Loucy (cell line): ENCODE results near the gene ZNRF3.

ENCODE experiments used
- H2AFZ ChIP-seq: fragments of 200-600 bp; sonication (generic); 2 replicates; pipeline ENCODE4 v1.6.0; 2016; ENCODE audit warnings: antibody characterized with exemption, mild to moderate bottlenecking, low read length, moderate library complexity
- H3F3A ChIP-seq: fragments of 200-600 bp; 2 replicates; pipeline ENCODE4 v1.6.0; 2016; ENCODE audit warnings: antibody characterized with exemption, low read depth, mild to moderate bottlenecking
- H3K27me3 ChIP-seq: fragments of 200-600 bp; sonication (generic); 2 replicates; pipeline ENCODE4 v1.6.1; 2014; ENCODE audit warnings: low read length, mild to moderate bottlenecking; ENCODE audit not compliant: insufficient read depth, poor library complexity, severe bottlenecking
- H3K36me3 ChIP-seq: fragments of 200-600 bp; sonication (generic); 2 replicates; pipeline ENCODE4 v1.6.1; 2016; ENCODE audit warnings: low read length; ENCODE audit not compliant: insufficient read depth
- H3K4me1 ChIP-seq: fragments of 200-600 bp; sonication (generic); 2 replicates; pipeline ENCODE4 v1.5.1; 2014; ENCODE audit warnings: low read length, mild to moderate bottlenecking; ENCODE audit not compliant: insufficient read depth, poor library complexity, severe bottlenecking
- H3K4me2 ChIP-seq: fragments of 200-600 bp; sonication (generic); 2 replicates; pipeline ENCODE4 v1.6.0; 2014; ENCODE audit warnings: antibody characterized with exemption, low read length, low read depth, mild to moderate bottlenecking; ENCODE audit not compliant: poor library complexity, severe bottlenecking
- H3K4me3 ChIP-seq: fragments of 200-600 bp; sonication (generic); 2 replicates; pipeline ENCODE4 v1.5.1; 2014; ENCODE audit warnings: low read length, mild to moderate bottlenecking, mixed read lengths; ENCODE audit not compliant: poor library complexity, severe bottlenecking
- H3K79me2 ChIP-seq: fragments of 200-600 bp; sonication (generic); 2 replicates; pipeline ENCODE4 v1.6.1; 2014; ENCODE audit warnings: low read length; ENCODE audit not compliant: insufficient read depth
- H3K9ac ChIP-seq: fragments of 200-600 bp; sonication (generic); 2 replicates; pipeline ENCODE4 v1.6.0; 2014; ENCODE audit warnings: mild to moderate bottlenecking, low read depth, low read length, moderate library complexity; ENCODE audit not compliant: poor library complexity, severe bottlenecking
- H3K9me2 ChIP-seq: fragments of 200-600 bp; sonication (generic); replicated peaks from 2 replicates; pipeline ENCODE4 v1.6.1; 2016; ENCODE audit warnings: low read depth, low read length, mixed read lengths
- H3K9me3 ChIP-seq: fragments of 200-600 bp; sonication (generic); 2 replicates; pipeline ENCODE4 v1.6.1; 2014; ENCODE audit warnings: mild to moderate bottlenecking, antibody characterized with exemption, low read length, low read depth; ENCODE audit not compliant: insufficient read depth
- H4K20me1 ChIP-seq: fragments of 200-600 bp; sonication (generic); 2 replicates; pipeline ENCODE4 v1.6.0; 2014; ENCODE audit warnings: antibody characterized with exemption, low read length, mild to moderate bottlenecking; ENCODE audit not compliant: insufficient read depth, poor library complexity, severe bottlenecking
- EZH2phosphoT487 ChIP-seq: fragments of 200-600 bp; IDR thresholded peaks from 2 replicates; pipeline ENCODE4 v1.6.1; 2018; ENCODE audit warnings: antibody characterized with exemption, mild to moderate bottlenecking, moderate library complexity, borderline replicate concordance
- TF ChIP-seq, protein P1 (sequence below): fragments of 200-600 bp; sonication (generic); conservative IDR thresholded peaks from 2 replicates; pipeline ENCODE4 v1.5.1; 2014; ENCODE audit warnings: mild to moderate bottlenecking, antibody characterized with exemption, low read length

ZNRF3 gene

DNA sequence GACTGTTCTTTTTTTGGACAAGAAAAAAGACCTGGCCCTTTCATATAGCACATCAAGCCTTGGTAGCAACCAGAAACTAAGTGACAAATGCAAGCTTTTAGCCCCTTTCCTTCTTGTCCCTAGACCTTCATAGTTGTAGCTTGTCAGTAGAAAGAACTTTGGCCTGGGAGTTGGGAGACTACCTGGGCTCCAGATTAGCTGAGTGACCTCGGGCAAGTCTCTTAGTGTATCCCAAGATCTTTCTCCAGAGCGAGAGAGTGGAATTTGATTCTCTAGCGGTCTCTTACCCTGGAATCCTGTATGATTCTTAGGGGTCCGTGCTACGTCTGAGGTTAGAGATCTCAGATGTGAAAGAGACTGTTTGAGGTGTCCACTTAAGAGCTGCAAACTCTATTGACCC lies 59.0 kb downstream of the ZNRF3 start:
- Histone ChIP-seq H3K36me3 (no peaks in the 10 kb centered on the region), H3K4me1 (peaks cover 10% of the 10 kb centered on the region), H3K4me3 (no peak overlapping the region), H3K79me2 (peaks cover 11% of the 10 kb centered on the region; the same call in 1 of the 2 replicates), H3F3A (no peaks in the 10 kb centered on the region), H3K9me3 (no peaks in the 10 kb centered on the region), H3K9me2 (no peaks in the 10 kb centered on the region), H3K4me2 (no peak overlapping the region), H3K27me3 (no peaks in the 10 kb centered on the region), H3K9ac (no peak overlapping the region), H2AFZ (no peak overlapping the region), H4K20me1 (peaks cover 4% of the 10 kb centered on the region)
- no peak for TF ChIP-seq EZH2phosphoT487
- TF ChIP-seq, protein P1, sequence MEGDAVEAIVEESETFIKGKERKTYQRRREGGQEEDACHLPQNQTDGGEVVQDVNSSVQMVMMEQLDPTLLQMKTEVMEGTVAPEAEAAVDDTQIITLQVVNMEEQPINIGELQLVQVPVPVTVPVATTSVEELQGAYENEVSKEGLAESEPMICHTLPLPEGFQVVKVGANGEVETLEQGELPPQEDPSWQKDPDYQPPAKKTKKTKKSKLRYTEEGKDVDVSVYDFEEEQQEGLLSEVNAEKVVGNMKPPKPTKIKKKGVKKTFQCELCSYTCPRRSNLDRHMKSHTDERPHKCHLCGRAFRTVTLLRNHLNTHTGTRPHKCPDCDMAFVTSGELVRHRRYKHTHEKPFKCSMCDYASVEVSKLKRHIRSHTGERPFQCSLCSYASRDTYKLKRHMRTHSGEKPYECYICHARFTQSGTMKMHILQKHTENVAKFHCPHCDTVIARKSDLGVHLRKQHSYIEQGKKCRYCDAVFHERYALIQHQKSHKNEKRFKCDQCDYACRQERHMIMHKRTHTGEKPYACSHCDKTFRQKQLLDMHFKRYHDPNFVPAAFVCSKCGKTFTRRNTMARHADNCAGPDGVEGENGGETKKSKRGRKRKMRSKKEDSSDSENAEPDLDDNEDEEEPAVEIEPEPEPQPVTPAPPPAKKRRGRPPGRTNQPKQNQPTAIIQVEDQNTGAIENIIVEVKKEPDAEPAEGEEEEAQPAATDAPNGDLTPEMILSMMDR = no peak

DNA sequence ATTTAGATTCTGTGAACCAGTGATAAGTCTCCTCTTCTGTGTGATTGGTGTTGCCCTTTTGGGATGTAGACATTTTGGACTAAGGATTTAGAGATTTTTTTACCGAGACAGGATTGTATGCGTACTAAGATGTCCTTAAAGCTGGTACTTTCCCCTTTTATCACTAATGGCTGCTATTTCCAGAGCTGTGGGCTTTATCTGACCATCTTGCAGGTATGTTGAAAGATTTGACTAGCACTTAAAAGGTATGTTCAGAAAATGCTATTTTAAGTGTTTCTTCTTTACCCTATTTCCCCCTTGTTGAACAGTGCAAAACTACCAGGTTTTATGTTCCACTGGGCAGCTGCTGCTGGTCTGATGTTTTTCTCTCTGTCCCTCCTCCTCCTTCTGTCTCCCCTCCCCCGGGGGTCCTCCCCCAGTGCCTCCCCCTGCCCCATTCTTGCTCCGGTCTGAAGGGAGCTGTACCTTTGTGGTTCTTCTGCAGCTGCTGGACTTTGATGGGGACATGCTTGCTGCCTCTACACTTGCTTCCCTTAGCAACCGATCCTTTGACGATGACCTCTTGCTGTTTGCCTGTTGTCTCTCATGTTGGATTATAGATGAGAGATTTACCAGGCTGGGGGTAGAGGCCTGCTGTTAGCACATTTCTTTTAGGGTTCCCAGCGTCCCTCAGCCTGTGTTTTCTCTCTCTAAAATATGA lies 59.6 kb downstream of the ZNRF3 start:
- no peaks in the 10 kb centered on the region for H3K9me3 ChIP-seq
- H3K4me3 ChIP-seq = no peak overlapping the region
- no peaks in the 10 kb centered on the region for H3K9me2 ChIP-seq
- H3K4me1 ChIP-seq = peaks cover 10% of the 10 kb centered on the region
- TF ChIP-seq EZH2phosphoT487 = no peak
- TF ChIP-seq, protein P1 = no peak
- no peaks in the 10 kb centered on the region for H3K36me3 ChIP-seq
- no peaks in the 10 kb centered on the region for H3F3A ChIP-seq
- peaks cover 4% of the 10 kb centered on the region for H4K20me1 ChIP-seq
- peaks cover 11% of the 10 kb centered on the region; the same call in 1 of the 2 replicates for H3K79me2 ChIP-seq
- no peak overlapping the region for H3K4me2 ChIP-seq
- no peak overlapping the region for H3K9ac ChIP-seq
- H3K27me3 ChIP-seq = no peaks in the 10 kb centered on the region
- H2AFZ ChIP-seq = no peak overlapping the region

DNA sequence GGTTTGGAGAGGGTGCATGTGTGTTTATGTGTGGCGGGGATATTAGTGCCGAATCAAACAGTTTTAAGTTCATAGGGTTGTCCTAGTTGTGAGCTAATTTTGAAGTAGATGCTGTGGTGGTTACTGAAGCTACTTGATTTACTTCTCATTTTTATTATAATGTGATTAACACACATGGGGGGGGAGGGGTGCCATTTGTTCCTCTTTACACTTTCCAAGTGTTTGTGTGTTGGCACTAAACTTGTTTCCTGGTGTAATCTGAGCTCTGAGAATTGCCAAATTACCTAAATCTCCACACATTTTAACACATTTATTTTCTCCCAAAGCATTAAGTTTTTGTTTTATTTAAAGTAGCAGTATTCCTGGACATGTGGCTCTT lies 60.1 kb downstream of the ZNRF3 start:
- no peaks in the 10 kb centered on the region for H3K9me3 ChIP-seq
- H3K36me3 ChIP-seq = no peaks in the 10 kb centered on the region
- peaks cover 11% of the 10 kb centered on the region; the same call in 1 of the 2 replicates for H3K79me2 ChIP-seq
- H2AFZ ChIP-seq = no peak overlapping the region
- H3K9ac ChIP-seq = no peak overlapping the region
- peaks cover 4% of the 10 kb centered on the region for H4K20me1 ChIP-seq
- TF ChIP-seq, protein P1 = no peak
- TF ChIP-seq EZH2phosphoT487 = no peak
- no peaks in the 10 kb centered on the region for H3K9me2 ChIP-seq
- no peak overlapping the region for H3K4me2 ChIP-seq
- no peak overlapping the region for H3K4me3 ChIP-seq
- H3K27me3 ChIP-seq = no peaks in the 10 kb centered on the region
- H3F3A ChIP-seq = no peaks in the 10 kb centered on the region
- peaks cover 10% of the 10 kb centered on the region for H3K4me1 ChIP-seq
